Inferior parietal cortex (tissue), 1 donor: ENCODE results near the gene KIAA0232.

Experiments used
- DNase-seq: peaks from one replicate; pipeline ENCODE4 v3.0.0-alpha.2; 2016; ENCODE audit errors: extremely low spot score

The KIAA0232 gene

DNA sequence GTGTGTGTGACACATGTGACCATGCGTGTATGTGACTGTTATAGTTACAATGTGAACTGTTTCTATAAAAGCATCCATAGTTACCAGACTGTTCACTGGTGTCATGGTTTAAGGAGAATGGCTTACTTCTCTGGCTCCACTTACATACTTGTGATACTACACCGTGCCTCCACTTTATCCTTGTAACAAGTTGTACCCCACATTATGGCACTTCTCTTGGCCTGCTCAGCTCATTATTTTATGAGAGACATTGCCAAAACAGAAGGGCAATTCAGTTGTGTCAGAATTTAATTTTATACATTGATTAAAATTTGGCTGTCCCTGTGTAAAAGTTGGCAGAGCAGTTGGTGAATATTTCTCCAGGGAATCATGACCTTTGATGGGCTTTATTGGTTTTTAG, 64.7 kb downstream of the KIAA0232 start:
- no peak for DNase-seq

DNA sequence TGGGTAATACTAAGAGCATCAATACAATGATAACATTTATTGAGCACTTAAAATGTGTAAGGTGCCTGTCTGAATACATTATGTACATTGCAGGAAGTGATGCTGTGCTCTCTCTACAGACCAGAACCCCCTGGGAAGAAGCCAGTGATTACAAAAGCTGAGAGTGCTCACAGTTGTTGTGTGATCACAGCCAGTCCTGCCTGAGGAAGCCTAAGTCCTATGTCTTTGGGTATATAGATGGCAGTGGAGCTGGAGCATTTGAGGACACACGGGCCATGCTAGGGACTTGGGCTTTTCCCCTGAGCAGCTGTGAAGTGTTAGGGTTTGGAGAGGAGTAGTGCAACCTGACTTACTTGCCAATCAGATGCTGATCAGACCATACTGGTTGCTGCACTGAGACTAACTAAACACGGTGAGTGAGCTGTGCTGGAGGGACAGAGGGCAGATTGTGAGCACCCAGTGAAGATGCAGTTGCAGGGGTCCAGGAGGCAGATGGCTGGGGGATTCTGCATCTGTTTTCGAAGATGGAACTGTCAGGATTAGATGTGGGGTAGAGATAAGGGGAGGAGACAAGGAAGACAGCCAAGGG, 66.3 kb downstream of the KIAA0232 start:
- no peak for DNase-seq

DNA sequence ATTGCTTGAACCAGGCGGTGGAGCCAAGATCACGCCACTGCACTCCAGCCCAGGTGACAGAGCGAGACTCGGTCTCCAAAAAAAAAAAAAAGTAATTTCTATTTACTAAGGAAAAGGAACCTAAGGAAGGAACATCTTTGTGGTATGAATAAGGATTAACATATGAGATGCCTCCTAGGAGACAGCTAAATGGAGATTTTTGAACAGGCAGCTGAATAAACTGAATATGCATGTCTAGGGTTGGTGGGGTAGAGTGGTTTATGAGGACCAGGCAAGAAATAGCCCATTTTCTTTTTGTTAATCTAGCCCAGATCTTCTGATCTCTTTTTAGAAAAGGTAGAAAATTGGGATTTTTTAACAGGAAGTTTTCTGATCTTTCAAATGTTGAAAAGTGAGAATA, 67.2 kb downstream of the KIAA0232 start:
- no peak for DNase-seq

DNA sequence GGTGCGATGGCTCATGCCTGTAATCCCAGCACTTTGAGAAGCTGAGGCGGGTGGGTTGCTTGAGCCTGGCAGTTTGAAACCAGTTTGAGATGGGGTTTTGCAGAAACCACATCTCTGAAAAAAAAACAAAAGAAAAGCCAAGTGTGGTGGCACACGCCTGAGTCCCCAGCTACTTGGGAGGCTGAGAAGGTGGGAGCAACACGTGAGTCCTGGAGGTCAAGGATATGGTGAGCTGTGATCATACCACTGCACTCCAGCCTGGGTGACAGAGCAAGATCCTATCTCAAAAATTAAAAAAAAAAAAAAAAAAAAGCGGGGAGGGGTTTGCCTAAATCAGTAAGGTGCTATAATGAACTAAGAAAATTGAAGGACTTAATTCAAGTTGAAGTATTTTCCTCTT, 68.9 kb downstream of the KIAA0232 start:
- no peak for DNase-seq

DNA sequence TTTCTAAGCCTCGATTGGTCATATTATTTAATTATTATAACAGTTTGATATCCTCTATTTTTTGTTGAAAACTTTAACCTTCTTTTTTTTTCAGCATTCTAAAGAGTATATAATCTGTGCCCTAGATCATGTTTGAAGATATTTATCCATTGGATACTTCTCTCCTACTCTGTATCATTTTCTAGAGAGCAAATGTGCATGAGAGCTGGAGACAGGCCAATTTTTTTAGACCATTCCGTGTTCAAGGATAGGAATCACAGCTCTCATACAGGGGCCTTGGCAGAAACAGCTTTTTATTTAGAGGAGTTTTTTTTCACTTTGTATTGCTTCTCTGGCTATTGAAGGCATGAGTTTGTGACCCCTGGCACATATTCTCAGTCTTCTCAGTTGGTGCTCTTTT, 69.4 kb downstream of the KIAA0232 start:
- DNase-seq = no peak

DNA sequence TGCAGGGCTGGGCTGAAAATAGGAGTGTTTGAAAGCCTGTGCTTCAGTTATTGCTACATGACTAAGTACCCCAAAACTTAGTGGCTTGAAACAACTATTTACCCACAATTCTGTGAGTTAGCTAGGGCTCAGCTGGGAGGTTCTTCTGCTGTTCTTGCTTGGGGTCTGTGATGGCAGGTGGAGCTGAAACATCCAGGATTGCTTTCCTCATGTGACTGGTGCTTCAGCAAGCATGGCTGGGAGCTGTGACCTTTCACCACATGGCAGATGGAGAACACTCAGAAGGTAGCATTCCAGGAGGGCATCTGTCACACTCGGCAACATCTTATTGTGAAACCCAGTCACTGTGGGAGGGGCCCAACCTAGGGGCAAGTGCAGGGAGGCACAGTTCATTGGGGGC, 70.1 kb downstream of the KIAA0232 start:
- no peak for DNase-seq

DNA sequence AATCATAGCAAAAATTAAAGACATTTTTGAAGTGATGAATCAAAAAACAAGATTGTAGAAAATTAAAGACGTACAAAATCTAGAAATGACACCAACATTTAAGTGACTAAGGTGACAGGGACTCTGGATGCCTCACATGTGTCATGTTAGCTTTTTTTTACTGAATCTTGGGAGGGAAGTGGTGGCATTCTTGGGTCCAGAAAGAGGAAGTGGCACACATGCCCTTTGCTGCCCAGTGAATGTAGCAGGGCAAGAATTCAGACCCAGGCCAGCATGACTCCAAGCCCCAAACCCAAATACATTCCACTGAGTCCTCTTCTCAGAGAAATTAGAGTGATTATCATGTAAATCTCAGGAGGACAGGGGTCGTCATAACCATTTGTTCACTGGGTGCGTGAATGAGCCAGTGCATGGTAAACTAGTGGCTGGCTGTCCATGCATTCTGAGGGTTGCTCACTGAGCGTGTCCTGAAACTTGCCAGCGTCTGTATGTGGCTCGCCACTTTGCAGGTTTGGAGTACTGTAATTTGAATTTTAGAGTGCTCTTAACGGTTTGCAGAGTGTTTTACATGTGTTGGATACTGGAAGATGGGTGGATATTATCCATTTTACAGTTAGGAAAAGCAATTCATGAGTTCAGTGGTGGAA, 71.7 kb downstream of the KIAA0232 start:
- DNase-seq = no peak

DNA sequence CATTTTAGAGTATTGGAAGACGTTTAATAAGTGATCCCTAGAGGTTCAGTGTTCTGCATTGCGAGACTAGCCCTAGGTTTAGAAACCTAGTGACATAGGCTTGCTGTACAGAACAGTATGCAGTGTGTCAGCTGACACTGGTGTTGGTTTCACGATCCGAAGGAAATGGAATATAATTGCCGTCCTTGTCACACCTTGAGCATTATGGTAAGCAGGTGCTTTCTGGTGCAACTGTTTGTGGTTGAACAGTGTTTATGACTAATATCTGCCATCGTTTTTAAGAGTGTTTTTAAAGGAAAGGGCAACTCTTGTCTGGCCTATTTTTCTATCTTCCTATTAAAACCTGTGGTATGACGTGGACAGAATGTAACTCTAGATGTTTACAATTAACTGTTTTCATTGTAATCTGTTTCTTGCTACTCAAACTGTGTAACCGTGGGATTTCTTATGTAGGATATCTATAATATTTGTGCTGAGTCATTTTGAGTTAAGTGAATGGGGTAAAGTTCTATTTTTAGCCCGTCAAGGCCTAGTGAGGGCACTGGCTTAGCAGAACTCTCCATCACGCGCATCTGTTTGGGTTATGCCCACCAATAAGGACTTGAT, 73.3 kb downstream of the KIAA0232 start:
- DNase-seq = no peak

DNA sequence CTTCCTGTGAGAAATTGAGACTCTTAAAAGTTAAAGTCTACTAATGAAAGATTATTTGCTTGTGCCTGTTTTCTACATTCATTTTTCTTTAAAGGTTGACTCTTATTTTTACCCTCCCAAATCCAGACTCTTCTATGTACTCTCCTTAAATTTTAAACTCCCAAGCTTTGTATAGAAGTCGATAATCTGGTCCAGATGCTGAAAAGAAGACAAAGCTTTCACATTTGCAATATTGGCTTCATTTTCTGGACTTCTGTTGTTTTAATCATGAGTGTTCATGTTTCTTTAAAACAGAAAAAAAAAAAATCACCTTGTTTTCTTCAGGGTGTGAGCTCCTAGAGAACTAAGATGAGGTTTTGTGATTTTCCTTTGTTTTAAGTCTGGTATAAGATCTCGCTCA, 73.9 kb downstream of the KIAA0232 start:
- DNase-seq = no peak

DNA sequence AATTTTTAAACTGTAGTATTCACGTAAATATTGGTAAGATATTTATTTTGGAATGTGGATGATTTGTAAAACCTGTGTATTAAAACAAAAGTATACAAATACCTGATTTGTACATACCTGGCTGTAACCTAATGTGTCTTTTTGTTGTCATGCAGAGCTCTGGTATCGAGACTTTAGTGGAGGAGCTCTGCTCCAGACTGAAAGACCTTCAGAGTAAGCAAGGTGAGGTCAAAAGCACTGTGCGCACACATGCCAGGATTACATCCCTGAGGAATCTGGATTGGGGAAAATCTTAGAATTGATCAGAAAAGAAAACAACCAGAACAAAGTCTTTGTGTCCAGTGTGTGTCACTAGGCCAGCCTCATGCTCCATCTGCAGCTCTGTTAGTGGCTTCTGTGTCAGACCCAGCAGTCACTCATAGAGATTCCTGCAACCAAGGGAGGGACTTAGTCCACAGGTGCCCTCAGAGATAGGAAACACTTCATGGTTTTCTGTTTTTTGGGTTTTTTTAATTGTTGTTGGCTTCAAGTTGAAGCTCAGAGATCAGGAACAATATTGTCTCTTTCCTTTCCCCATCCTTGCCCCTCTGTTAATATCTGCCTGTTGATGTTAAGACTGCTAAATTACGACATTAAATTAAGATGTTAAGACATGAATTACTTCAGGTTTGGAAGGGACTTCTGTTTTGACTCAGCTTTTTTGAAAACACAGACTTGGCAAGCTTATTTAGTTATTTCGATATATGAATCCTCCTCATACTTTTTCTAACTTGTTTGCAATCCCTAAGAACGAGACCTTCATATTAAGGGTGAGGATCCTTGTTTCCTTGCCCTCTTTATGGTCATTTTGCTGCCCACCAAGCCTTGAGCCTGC, 74.7 kb downstream of the KIAA0232 start:
- no peak for DNase-seq

DNA sequence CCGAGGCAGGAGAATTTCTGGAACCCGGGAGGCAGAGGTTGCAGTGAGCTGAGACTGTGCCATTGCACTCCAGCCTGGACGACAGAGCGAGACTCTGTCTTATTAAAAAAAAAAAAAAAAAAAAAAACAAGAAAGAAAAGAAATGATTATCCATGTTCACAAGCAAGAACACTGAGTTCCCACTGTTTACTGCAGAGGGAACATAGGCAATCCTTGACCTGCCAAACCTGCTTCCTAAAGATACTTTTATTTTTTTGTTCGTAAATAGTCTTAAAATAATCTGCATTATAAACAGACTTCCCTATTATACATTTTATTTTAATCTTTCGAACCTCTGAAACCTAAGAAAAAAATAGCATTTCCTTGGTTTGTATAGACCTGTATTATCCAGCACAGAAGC, 76.5 kb downstream of the KIAA0232 start:
- DNase-seq = no peak

DNA sequence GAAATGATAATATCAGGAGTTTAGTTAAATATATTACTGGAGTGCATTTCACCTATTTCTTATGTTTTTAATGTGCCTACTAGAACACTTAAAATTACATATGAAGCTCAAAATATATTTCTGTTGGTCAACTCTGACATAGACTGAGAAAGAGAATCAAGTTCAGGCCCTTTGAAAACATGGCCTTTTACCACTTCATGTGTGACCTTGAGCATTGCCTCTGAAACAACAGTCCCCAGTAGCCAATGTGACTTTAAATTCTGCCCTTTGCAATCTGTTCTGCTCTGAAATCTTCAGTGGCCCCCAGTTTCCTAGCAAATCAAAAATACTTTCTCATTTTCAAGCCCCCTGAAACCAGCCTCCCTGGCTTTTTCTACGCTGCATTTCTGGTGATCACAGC, 77.0 kb downstream of the KIAA0232 start:
- no peak for DNase-seq

DNA sequence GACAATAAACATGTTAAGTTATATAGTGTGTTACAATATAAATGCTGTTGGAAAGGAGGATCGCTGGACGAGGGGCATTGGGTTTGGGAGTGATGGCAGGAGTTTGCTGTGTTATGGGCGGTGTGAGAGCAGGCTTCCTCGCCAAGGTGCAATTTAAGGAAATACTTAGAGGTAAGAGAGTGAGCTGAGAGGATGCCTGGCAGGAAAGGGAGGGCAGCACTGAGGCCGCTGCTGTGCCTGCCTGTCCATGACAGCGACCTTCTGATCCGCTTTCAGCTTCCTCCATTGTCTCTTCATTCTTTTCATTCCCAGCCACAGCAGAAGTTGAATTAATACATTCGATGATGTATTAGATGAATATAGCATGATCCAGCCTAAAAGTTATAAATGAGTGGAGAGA, 85.9 kb downstream of the KIAA0232 start:
- no peak for DNase-seq

DNA sequence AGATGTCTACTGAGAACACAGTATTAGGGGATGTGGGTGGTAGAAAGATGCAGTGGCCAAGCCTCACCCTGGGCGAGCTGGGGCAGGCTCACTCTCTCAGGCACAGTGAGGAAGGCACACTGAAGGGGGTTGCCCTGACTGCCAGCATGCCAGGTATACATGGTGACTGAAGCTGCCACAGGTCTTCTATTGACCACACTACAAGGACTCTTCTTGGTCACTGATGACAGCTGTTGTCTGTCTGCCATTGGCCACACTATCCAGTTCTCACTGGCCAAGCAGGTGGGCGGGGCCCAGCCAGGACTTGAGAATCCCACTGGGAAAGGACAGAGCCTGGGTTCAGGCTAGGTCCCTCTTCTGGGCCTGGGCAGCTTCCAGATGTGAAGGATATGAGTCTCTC, 87.4 kb downstream of the KIAA0232 start:
- DNase-seq = no peak

DNA sequence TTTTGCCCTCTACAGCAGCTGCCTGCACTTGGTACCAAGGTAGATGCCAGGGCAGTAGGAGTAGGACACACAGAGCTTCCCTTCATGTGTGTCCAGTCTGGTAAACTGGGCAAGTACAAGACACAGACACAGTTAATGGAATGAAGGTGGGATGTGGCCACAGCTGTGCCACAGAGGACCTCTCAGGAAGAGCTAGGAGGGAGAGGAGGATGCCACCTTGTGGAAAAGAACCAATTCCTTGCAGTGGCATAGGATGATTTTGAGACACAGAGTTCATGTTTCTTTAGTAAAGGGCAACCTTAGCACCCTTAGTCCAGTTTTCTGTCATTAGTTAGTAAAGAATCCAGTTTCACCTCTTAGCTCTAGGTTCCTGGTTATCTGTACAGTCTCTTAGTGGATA, 90.8 kb downstream of the KIAA0232 start:
- DNase-seq = no peak

DNA sequence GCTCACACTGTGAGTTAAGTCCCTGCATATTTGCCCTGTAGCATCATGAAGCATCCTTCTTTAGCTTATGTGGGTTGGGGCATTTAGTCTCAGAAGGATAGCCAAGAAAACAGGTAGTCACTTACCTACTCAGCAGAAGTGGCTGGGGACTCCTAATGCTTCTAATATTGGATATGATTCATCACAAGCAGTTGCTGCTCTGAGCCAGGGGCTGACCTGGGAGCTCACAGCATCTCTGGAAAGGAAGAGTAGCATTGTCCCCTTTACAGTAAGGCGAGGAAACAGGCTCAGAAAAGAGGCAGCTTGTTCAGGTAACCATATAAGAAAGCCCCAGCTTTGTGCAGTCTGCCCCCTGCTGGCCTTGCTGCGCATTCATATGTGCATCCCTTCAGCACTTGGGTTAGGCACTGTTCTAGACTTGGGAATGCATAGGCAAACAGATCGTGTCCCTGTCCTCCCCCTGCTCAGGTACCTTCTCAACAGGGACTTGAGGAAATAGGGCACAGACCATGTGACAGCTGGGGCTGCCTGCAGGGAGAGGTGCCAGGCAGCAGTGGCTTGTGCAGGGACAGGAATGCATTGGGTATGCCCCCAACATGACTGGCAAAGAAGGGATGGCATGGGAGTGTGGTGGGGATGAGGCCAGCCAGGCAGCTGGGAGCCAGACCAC, 91.4 kb downstream of the KIAA0232 start:
- DNase-seq = peak; percentile 79

DNA sequence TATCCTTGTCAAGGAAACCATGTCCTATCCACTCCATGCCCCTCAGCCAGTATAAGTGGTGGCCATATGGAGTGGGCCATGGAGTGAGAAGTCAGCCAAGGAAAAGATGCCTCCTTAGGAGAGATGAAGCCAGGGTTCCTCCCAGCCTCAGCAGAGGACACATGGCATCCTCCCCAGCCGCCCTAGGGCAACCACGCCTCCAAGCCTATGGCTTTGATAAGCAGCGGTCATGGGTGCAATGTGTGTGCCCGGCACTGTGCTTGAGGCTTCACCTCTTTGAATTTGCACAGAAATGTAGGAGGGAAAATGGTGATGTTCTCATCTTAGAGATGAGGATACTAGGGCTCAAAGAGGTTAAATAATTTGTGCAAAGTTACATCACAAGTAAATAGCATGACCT, 92.5 kb downstream of the KIAA0232 start:
- no peak for DNase-seq

DNA sequence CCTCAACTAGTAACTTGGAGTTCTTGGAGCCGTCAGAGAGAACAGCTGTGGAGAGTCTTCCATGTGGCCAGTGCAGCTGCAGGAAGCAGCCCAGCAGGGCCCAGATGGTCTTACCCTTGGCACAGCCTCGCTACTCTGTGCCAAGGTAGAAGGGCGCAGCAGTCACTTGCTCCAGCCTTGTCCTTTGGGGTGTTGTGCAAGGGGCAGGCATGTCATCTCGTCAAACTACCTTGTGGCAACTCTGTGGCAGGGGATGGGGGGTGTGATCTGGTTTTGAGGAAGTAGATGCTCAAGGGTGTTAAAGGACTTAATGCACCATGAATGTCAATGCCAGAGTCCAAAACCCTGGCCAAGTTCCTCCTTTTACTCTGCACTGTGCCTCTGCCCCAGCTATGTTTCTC, 92.9 kb downstream of the KIAA0232 start:
- DNase-seq = no peak

DNA sequence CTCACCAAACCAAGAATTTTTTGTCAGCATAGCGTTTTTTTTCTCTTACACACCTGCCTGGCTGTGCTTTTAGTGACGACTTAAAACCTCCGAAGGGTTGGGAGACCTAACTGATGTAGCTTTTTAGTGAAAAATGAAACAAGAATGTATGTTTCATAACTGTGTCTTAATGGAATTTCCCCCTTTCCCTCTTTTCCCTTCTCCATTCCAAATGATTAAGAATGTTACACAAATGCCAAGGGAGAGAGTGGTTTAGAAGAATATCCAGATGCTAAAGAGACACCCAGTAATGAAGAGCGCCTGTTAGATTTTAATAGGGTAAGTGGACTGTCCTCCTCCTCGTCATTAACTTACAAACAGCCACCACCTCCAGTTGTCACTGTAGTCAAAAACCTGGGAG, 93.9 kb downstream of the KIAA0232 start:
- DNase-seq = no peak

DNA sequence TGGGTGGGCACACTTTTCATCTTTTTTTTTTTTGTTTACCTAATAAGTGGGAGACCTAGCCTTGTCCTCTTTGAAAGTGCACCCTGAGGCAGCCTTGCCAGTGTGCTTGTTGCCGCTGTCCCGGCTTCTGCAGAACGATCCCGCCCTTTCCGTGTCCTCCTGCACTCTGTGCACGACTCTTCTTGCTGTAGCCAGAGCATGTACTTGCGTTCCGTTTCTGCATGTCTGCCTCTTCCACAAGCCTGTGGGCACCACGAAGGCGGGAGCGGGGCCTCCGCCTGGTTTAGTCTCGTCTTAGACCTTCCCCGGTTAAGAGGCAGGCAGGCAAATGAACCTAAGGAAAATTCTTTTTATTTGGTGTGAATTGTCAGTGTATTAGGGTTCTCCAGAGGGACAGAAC, 94.5 kb downstream of the KIAA0232 start:
- DNase-seq = no peak

DNA sequence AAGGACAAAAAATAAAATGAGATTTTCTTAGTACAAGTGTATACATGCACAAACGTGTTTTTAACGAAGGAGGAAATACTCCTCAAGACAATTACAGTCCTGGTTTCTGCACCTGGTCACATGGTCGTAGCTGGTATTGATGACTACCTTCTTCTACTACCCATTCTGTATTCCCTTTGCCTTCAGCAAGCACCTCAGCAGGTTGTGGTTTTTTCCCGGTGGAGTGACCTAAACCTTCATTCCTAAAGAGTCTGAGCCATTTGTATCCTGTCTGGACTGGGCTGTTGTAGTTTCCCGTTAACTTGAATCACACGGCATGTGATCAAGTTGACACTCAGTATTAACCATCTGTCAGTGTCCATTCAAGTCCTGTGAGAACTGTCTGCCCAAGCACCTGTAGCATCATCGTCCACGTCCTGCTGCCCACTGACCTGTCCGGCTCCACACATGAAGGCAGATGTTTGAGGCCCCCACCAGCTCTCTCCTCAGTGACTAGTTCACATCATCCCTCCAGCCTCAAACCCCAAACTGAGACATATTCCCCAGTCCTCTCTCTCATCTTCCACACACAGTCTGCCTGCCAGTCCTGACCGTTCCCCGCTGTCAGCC, 96.0 kb downstream of the KIAA0232 start:
- DNase-seq = no peak

DNA sequence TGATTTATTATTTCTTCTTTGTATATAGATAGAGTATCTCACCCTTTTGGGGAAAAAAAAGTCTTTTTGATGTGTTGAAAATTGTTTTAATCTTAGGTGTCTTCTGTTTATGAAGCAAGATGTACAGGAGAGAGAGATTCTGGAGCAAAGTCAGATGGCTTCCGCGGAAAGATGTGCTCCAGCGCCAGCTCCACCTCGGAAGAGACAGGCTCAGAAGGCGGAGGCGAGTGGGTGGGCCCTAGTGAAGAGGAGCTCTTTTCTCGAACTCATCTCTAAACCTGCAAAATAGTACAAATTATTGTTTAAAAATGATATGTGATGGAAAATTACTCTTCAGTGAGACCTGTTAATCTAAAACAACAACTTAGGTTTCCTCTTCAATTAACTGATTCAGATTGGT, 98.2 kb downstream of the KIAA0232 start:
- DNase-seq = no peak
